Coronary artery (tissue), 2 donors: ENCODE data around the gene ELK1.

Source experiments
- DNase-seq: peaks from one replicate; pipeline ENCODE4 v3.0.0-alpha.2; 2017; ENCODE audit warnings: low spot score
- H3K27ac ChIP-seq, 2 donors: fragments of 200-600 bp; sonication (generic); one replicate each; pipeline ENCODE4 v1.5.1; 2016 to 2019
- H3K4me3 ChIP-seq: fragments of 200-600 bp; sonication (generic); 2 replicates; pipeline ENCODE4 v1.5.1; 2016; ENCODE audit warnings: mild to moderate bottlenecking, moderate library complexity
- CTCF ChIP-seq: fragments of 200-600 bp; sonication (generic); IDR thresholded peaks from one replicate; pipeline ENCODE4 v1.5.1; 2019; ENCODE audit warnings: antibody characterized with exemption

The ELK1 gene

GRCh38 chrX:47620303-47620685 is 30.1 kb downstream of the ELK1 start:
- Histone ChIP-seq H3K27ac (no peak overlapping the region), H3K4me3 (no peak overlapping the region)
- no peak for DNase-seq
- TF ChIP-seq CTCF = no peak

GRCh38 chrX:47619486-47620302 is 30.7 kb downstream of the ELK1 start, which contains the start of gene SYN1:
Gene SYN1, minus strand, starts transcription at chrX:47619857. Its CDS starts 129 bp downstream, at chrX:47619728.
- peak within 1 kb of the TSS; percentile 67 for H3K4me3 ChIP-seq
- TF ChIP-seq CTCF = no peak
- H3K27ac ChIP-seq = no peak within 1 kb of the TSS
- DNase-seq = no peak

GRCh38 chrX:47618923-47619485 is 31.4 kb downstream of the ELK1 start:
- TF ChIP-seq CTCF = no peak
- Histone ChIP-seq H3K27ac (no peak overlapping the region), H3K4me3 (peak overlapping the region; percentile 67)
- no peak for DNase-seq

GRCh38 chrX:47614618-47615017 is 35.7 kb downstream of the ELK1 start:
- DNase-seq = no peak
- H3K4me3 ChIP-seq = no peak overlapping the region
- no peak for TF ChIP-seq CTCF

GRCh38 chrX:47613082-47613481 is 37.3 kb downstream of the ELK1 start:
- no peak for DNase-seq
- H3K4me3 ChIP-seq = no peak overlapping the region
- H3K27ac ChIP-seq = no peak overlapping the region
- no peak for TF ChIP-seq CTCF

More at GRCh38 chrX:47614618-47615017, 35.7 kb downstream of the ELK1 start:
- H3K27ac ChIP-seq = no peak overlapping the region

GRCh38 chrX:47612418-47612817 is 37.9 kb downstream of the ELK1 start:
- no peak overlapping the region for H3K4me3 ChIP-seq
- no peak for DNase-seq
- no peak for TF ChIP-seq CTCF

GRCh38 chrX:47611926-47612325 is 38.4 kb downstream of the ELK1 start:
- DNase-seq = no peak
- no peak overlapping the region for H3K27ac ChIP-seq
- TF ChIP-seq CTCF = no peak
- H3K4me3 ChIP-seq = no peak overlapping the region

More at GRCh38 chrX:47612418-47612817, 37.9 kb downstream of the ELK1 start:
- H3K27ac ChIP-seq = no peak overlapping the region
